ENCODE measurements around the gene SAMD13. TPM values are rescaled to one million over a fixed set of nuclear protein-coding genes. Genes with fewer than 3 reads are reported as not detected.

SAMD13 gene
- total and polyA plus RNA-seq, 4 donors, result 0.17 to 0.61 (median 0.17) TPM; not detected in 1

DNA sequence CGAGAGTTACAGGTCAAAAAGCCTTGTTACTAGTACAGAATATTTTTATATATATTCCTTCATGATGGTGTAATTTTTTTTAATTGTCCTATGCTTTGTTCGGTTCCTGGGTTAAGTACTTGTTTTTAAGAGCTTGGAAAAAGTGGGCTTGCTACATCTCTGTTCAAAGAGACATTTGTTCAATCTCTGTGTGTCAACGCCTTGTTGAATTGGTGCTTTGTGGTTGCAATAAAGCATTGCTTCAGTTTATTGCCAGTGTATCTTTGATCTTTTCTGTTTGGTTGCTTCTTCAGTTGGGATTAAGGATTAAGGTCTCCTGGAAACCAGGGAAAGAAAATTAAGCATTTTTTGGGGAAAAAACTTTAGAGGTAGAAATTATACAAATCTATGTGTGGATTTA, 49.0 kb downstream of the SAMD13 start:
- WGBS, result 89% methylated on average over 3 of the region's 3 CpGs
- H3K36me3 ChIP-seq (ENCODE audit: control insufficient read depth in 4 of 4, insufficient read depth in 3 of 4, low read depth in 1 of 4, low read length in 3 of 4), result no peaks in the 10 kb centered on the region
- no peak for DNase-seq (ENCODE audit: low spot score)
- no peaks in the 10 kb centered on the region for H3K9me3 ChIP-seq (ENCODE audit: control insufficient read depth in 4 of 4, low read length in 3 of 4)
- no peak overlapping the region for H3K4me3 ChIP-seq (ENCODE audit: low read depth in 1 of 3, low read length in 3 of 3)
- no peak overlapping the region for H3K9ac ChIP-seq (ENCODE audit: low read depth in 1 of 2, low read length in 2 of 2)
- no peaks in the 10 kb centered on the region for H3K4me1 ChIP-seq (ENCODE audit: control insufficient read depth in 4 of 4, insufficient read depth in 4 of 4, low read length in 3 of 4)
- TF ChIP-seq, protein P1, sequence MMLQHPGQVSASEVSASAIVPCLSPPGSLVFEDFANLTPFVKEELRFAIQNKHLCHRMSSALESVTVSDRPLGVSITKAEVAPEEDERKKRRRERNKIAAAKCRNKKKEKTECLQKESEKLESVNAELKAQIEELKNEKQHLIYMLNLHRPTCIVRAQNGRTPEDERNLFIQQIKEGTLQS (IDR thresholded peaks at IDR 0.05), result no peak
- TF ChIP-seq, protein P2, sequence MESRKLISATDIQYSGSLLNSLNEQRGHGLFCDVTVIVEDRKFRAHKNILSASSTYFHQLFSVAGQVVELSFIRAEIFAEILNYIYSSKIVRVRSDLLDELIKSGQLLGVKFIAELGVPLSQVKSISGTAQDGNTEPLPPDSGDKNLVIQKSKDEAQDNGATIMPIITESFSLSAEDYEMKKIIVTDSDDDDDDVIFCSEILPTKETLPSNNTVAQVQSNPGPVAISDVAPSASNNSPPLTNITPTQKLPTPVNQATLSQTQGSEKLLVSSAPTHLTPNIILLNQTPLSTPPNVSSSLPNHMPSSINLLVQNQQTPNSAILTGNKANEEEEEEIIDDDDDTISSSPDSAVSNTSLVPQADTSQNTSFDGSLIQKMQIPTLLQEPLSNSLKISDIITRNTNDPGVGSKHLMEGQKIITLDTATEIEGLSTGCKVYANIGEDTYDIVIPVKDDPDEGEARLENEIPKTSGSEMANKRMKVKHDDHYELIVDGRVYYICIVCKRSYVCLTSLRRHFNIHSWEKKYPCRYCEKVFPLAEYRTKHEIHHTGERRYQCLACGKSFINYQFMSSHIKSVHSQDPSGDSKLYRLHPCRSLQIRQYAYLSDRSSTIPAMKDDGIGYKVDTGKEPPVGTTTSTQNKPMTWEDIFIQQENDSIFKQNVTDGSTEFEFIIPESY (IDR thresholded peaks at IDR 0.05), result no peak
- TF ChIP-seq SP1 (IDR thresholded peaks at IDR 0.05) (no peak), HNF4G (IDR thresholded peaks at IDR 0.05) (no peak)
- no peaks in the 10 kb centered on the region for H3K27me3 ChIP-seq (ENCODE audit: control insufficient read depth in 4 of 4, insufficient read depth in 4 of 4, low read length in 3 of 4)
- H3K27ac ChIP-seq (ENCODE audit: low read depth in 1 of 2, low read length in 2 of 2), result no peak overlapping the region

DNA sequence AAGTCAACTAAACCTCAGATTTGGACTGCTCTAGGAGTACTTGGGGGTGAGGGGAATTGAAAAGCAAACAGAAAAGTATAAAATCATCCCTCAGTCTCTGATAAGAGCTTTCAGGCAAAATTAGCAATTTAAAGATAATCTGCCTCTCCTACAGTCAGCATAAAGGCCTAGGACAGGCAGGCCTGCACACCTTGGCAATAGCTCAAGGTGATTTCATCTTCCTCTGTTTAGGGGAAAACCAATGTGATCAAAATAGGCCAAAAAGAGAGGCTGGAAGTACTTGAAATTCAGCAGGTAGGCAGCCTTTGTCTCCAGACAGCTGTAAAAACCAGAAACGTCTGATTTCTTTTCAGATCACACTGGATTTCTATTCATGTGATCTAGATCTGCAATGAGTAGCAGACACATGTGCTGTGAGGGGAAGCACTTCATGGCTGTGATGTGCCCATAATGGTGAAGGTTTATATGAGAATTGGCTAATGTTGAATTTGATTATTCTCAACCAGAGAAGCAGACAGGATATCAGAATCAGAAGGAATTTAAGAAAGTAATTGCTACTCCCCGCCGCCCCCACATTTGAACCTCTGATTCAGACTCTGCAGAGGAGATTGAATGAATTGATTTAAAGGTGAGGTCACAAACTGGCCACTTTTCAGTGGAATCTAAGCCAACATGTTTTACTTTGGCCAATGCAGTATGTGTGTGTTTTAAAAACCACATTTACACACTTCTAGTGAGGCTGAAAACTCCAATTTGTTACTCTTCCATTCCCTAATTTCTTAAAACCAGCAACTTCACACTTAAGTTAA, 51.0 kb downstream of the SAMD13 start:
- Histone ChIP-seq H3K36me3 (ENCODE audit: control insufficient read depth in 4 of 4, insufficient read depth in 3 of 4, low read depth in 1 of 4, low read length in 3 of 4) (no peaks in the 10 kb centered on the region), H3K9me3 (ENCODE audit: control insufficient read depth in 4 of 4, low read length in 3 of 4) (no peaks in the 10 kb centered on the region), H3K4me3 (ENCODE audit: low read depth in 1 of 3, low read length in 3 of 3) (no peak overlapping the region), H3K27me3 (ENCODE audit: control insufficient read depth in 4 of 4, insufficient read depth in 4 of 4, low read length in 3 of 4) (no peaks in the 10 kb centered on the region), H3K27ac (ENCODE audit: low read depth in 1 of 2, low read length in 2 of 2) (no peak overlapping the region), H3K9ac (ENCODE audit: low read depth in 1 of 2, low read length in 2 of 2) (no peak overlapping the region), H3K4me1 (ENCODE audit: control insufficient read depth in 4 of 4, insufficient read depth in 4 of 4, low read length in 3 of 4) (no peaks in the 10 kb centered on the region)
- DNase-seq (ENCODE audit: low spot score), result no peak
- TF ChIP-seq, protein P2 (IDR thresholded peaks at IDR 0.05), result no peak
- TF ChIP-seq NR2F2 (IDR thresholded peaks at IDR 0.05), result no peak
- TF ChIP-seq JUND (IDR thresholded peaks at IDR 0.05), result no peak
- TF ChIP-seq FOXA1 (IDR thresholded peaks at IDR 0.05), result no peak
- TF ChIP-seq, protein P3, sequence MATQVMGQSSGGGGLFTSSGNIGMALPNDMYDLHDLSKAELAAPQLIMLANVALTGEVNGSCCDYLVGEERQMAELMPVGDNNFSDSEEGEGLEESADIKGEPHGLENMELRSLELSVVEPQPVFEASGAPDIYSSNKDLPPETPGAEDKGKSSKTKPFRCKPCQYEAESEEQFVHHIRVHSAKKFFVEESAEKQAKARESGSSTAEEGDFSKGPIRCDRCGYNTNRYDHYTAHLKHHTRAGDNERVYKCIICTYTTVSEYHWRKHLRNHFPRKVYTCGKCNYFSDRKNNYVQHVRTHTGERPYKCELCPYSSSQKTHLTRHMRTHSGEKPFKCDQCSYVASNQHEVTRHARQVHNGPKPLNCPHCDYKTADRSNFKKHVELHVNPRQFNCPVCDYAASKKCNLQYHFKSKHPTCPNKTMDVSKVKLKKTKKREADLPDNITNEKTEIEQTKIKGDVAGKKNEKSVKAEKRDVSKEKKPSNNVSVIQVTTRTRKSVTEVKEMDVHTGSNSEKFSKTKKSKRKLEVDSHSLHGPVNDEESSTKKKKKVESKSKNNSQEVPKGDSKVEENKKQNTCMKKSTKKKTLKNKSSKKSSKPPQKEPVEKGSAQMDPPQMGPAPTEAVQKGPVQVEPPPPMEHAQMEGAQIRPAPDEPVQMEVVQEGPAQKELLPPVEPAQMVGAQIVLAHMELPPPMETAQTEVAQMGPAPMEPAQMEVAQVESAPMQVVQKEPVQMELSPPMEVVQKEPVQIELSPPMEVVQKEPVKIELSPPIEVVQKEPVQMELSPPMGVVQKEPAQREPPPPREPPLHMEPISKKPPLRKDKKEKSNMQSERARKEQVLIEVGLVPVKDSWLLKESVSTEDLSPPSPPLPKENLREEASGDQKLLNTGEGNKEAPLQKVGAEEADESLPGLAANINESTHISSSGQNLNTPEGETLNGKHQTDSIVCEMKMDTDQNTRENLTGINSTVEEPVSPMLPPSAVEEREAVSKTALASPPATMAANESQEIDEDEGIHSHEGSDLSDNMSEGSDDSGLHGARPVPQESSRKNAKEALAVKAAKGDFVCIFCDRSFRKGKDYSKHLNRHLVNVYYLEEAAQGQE (IDR thresholded peaks at IDR 0.05), result no peak
- no peak for TF ChIP-seq RXRA (IDR thresholded peaks at IDR 0.05)
- TF ChIP-seq, protein P4, sequence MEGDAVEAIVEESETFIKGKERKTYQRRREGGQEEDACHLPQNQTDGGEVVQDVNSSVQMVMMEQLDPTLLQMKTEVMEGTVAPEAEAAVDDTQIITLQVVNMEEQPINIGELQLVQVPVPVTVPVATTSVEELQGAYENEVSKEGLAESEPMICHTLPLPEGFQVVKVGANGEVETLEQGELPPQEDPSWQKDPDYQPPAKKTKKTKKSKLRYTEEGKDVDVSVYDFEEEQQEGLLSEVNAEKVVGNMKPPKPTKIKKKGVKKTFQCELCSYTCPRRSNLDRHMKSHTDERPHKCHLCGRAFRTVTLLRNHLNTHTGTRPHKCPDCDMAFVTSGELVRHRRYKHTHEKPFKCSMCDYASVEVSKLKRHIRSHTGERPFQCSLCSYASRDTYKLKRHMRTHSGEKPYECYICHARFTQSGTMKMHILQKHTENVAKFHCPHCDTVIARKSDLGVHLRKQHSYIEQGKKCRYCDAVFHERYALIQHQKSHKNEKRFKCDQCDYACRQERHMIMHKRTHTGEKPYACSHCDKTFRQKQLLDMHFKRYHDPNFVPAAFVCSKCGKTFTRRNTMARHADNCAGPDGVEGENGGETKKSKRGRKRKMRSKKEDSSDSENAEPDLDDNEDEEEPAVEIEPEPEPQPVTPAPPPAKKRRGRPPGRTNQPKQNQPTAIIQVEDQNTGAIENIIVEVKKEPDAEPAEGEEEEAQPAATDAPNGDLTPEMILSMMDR (IDR thresholded peaks at IDR 0.05; ENCODE audit: low read depth, low read length, missing input control), result no peak
- no peak for TF ChIP-seq GABPA (IDR thresholded peaks at IDR 0.05 in 1 of 2, conservative IDR thresholded peaks at IDR 0.05 in 1 of 2)
- no peak for TF ChIP-seq SP1 (IDR thresholded peaks at IDR 0.05)
- 70% methylated on average over 3 of the region's 3 CpGs for WGBS
